ENCODE results near the gene ACOT7.

Gene ACOT7

DNA sequence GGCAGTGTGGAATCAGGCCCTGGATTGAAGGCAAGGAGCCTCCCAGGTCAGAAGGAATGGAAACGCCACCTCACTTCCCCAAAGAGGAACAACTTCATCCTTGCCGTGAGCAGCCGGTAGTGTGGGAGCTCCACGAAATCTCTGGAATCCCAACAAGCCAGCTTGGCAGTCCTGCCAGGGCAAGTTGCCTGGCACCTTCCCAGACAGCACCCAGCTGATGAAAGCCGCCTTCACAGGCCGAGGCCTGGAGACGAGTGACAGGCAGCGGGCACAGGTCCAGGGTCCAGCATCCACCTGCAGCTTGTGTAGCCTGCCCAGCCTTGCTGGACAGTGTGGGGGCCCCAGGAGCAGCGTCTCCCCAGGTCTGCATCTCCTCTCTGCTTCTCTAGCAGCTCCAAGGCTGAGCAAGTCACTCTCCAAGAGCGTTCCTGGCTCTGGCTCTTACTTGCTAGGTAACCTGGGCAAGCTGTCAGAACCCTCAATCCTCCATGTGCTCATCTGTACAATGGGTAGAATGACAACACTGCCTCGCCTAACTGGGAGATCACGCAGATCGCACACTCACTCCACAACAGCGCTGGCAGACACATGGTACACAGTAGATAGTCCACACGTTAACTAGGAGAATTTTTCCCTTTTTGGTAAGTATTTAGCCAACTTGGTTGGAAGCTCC, 43.0 kb downstream of the ACOT7 start:
- H3K27ac ChIP-seq (ENCODE audit: low read depth, low read length), result no peak overlapping the region

DNA sequence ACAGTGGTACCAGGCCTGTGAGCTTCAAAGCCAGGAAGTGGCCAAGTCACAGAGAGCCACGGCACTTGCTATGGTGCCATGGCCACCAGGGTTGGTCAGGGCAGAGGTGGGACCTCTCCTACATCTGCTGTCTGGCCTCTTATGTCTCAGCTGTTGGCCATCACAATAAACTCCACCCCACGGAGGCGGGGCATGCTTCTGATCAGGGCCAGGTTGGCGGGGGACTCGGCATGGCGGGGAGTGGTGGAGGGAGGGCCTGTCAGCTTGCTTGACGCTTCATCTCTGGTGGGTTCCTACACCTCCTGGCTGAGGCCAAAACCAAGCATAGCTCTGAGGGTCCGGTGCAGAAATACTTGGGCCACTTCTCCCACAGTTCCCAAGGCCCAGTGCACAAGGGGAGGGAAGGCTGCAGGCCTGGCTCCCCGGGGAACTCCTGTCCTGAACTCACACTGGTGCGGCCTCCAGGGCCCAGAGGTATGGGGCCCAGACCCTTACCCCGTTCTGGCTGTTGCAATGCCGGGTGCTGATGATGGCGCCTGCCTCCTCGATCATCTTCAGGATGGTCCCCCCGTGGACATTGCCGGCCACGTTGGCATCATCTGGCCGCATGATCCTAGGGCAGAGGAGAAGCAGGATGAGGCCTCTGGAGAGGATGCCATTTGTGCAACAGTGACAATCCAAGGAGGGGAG, 44.2 kb downstream of the ACOT7 start:
- no peak overlapping the region for H3K27ac ChIP-seq (ENCODE audit: low read depth, low read length)
- H3K4me2 ChIP-seq (ENCODE audit: low read depth, low read length, poor library complexity, severe bottlenecking), result no peak overlapping the region
- no peaks in the 10 kb centered on the region for H3K9me3 ChIP-seq (ENCODE audit: insufficient read depth, low read length)
- no peak for TF ChIP-seq EZH2phosphoT487 (conservative IDR thresholded peaks at IDR 0.05; ENCODE audit: low read length)
- no peaks in the 10 kb centered on the region for H3K79me2 ChIP-seq (ENCODE audit: insufficient read depth, low read length)
- H4K20me1 ChIP-seq (ENCODE audit: low read depth, low read length), result no peaks in the 10 kb centered on the region
- no peaks in the 10 kb centered on the region for H3K36me3 ChIP-seq (ENCODE audit: low read length)
- no peak overlapping the region for H3K9ac ChIP-seq (ENCODE audit: low read length)
- no peak overlapping the region for H2AFZ ChIP-seq (ENCODE audit: low read depth, low read length, severe bottlenecking)
- no peaks in the 10 kb centered on the region for H3K9me2 ChIP-seq (replicated peaks; ENCODE audit: insufficient read depth, low read length)
- no peak overlapping the region for H3K4me3 ChIP-seq (ENCODE audit: insufficient read depth, low read length, poor library complexity, severe bottlenecking)
- no peaks in the 10 kb centered on the region for H3F3A ChIP-seq (ENCODE audit: insufficient read depth)
- no peaks in the 10 kb centered on the region for H3K27me3 ChIP-seq (ENCODE audit: low read length)

More for the DNA sequence above, 43.0 kb downstream of the ACOT7 start:
- Histone ChIP-seq H3K36me3 (ENCODE audit: low read length) (no peaks in the 10 kb centered on the region), H2AFZ (ENCODE audit: low read depth, low read length, severe bottlenecking) (no peak overlapping the region), H3K9me2 (replicated peaks; ENCODE audit: insufficient read depth, low read length) (no peaks in the 10 kb centered on the region), H3F3A (ENCODE audit: insufficient read depth) (no peaks in the 10 kb centered on the region), H4K20me1 (ENCODE audit: low read depth, low read length) (no peaks in the 10 kb centered on the region), H3K27me3 (ENCODE audit: low read length) (no peaks in the 10 kb centered on the region), H3K4me3 (ENCODE audit: insufficient read depth, low read length, poor library complexity, severe bottlenecking) (no peak overlapping the region), H3K79me2 (ENCODE audit: insufficient read depth, low read length) (no peaks in the 10 kb centered on the region), H3K9ac (ENCODE audit: low read length) (no peak overlapping the region), H3K9me3 (ENCODE audit: insufficient read depth, low read length) (no peaks in the 10 kb centered on the region), H3K4me2 (ENCODE audit: low read depth, low read length, poor library complexity, severe bottlenecking) (no peak overlapping the region)
- TF ChIP-seq EZH2phosphoT487 (conservative IDR thresholded peaks at IDR 0.05; ENCODE audit: low read length), result no peak
- TF ChIP-seq, protein P1, sequence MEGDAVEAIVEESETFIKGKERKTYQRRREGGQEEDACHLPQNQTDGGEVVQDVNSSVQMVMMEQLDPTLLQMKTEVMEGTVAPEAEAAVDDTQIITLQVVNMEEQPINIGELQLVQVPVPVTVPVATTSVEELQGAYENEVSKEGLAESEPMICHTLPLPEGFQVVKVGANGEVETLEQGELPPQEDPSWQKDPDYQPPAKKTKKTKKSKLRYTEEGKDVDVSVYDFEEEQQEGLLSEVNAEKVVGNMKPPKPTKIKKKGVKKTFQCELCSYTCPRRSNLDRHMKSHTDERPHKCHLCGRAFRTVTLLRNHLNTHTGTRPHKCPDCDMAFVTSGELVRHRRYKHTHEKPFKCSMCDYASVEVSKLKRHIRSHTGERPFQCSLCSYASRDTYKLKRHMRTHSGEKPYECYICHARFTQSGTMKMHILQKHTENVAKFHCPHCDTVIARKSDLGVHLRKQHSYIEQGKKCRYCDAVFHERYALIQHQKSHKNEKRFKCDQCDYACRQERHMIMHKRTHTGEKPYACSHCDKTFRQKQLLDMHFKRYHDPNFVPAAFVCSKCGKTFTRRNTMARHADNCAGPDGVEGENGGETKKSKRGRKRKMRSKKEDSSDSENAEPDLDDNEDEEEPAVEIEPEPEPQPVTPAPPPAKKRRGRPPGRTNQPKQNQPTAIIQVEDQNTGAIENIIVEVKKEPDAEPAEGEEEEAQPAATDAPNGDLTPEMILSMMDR (IDR thresholded peaks at IDR 0.05; ENCODE audit: insufficient read depth, low read length, poor library complexity, severe bottlenecking), result no peak

DNA sequence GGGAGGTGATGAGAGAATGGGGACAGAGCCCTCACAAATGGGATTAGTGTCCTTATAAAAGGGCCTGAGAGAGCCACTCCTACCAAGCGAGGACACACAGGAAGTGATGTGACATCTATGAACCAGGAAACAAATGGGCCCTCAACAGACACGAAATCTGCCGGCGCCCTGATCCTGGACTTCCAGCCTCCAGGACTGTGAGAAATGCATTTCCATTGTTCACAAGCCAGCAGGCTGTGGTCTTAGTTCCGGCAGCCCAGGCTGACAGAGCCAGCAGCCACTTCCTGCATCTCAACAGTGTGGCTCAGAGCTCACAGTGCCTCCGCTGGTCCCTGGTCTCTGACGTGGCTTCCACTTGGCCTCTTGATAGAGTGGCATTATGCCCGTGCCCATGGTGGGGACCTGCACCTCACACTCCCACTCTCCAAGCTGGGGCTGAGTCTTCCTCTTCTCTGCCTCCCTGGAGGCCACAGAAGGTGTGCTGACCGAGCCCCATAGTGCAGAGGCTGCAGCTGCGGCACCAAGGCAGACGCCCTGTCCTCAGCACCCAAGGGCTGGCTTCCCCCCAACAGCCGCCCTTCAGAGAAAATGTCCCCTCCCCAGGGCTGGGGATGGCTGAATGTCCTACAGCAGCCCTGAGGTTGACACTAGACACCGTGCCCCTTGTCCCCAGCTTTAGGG, 44.9 kb downstream of the ACOT7 start:
- Histone ChIP-seq H3K9ac (ENCODE audit: low read length) (no peak overlapping the region), H3F3A (ENCODE audit: insufficient read depth) (no peaks in the 10 kb centered on the region), H4K20me1 (ENCODE audit: low read depth, low read length) (no peaks in the 10 kb centered on the region), H3K4me3 (ENCODE audit: insufficient read depth, low read length, poor library complexity, severe bottlenecking) (no peak overlapping the region), H3K4me2 (ENCODE audit: low read depth, low read length, poor library complexity, severe bottlenecking) (no peak overlapping the region), H3K9me2 (replicated peaks; ENCODE audit: insufficient read depth, low read length) (no peaks in the 10 kb centered on the region), H2AFZ (ENCODE audit: low read depth, low read length, severe bottlenecking) (no peak overlapping the region), H3K27ac (ENCODE audit: low read depth, low read length) (no peak overlapping the region), H3K27me3 (ENCODE audit: low read length) (no peaks in the 10 kb centered on the region), H3K9me3 (ENCODE audit: insufficient read depth, low read length) (no peaks in the 10 kb centered on the region), H3K36me3 (ENCODE audit: low read length) (no peaks in the 10 kb centered on the region), H3K79me2 (ENCODE audit: insufficient read depth, low read length) (no peaks in the 10 kb centered on the region)
- no peak for TF ChIP-seq EZH2phosphoT487 (conservative IDR thresholded peaks at IDR 0.05; ENCODE audit: low read length)

DNA sequence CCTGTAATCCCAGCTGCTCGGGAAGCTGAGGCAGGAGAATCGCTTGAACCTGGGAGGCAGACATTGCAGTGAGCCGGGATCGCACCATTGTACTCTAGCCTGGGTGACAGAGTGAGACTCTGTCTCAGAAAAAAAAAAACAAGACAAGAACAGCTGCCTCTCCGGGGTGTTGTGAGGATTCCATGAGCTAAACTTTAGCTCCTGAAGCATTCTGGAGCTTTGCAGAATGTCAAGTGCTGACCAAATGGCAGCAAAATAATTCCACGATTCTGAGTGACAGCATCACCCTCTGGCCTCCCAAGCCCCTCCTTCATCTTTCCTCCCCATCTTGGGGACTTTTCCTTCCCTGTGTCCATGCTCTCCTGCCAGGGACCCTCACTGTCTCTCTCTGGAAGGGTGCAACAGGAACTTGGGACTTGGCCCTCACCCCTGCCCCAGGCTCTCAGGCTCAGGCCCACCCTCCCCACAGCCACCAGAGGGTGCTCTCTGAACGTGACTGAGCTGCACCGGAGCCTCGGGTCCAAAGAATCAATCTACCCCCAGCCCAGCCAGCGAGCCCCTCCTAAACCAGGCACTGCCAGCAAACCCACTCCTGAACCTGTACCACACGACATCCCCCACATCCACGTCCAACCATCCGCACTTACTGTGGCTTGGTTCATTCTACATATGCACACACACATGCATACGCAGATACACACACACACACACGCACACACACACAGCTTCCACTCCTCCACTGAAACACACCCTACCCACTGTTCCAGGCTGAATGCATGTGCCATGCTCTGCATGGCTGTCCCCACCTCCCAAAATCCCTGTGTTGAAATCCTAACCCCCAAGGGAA, 45.7 kb downstream of the ACOT7 start:
- no peak for TF ChIP-seq EZH2phosphoT487 (conservative IDR thresholded peaks at IDR 0.05; ENCODE audit: low read length)
- TF ChIP-seq, protein P1 (IDR thresholded peaks at IDR 0.05; ENCODE audit: insufficient read depth, low read length, poor library complexity, severe bottlenecking), result peak; percentile 75
- Histone ChIP-seq H3K4me2 (ENCODE audit: low read depth, low read length, poor library complexity, severe bottlenecking) (no peak overlapping the region), H3K27me3 (ENCODE audit: low read length) (no peaks in the 10 kb centered on the region), H3K36me3 (ENCODE audit: low read length) (no peaks in the 10 kb centered on the region), H3K27ac (ENCODE audit: low read depth, low read length) (no peak overlapping the region), H3K4me3 (ENCODE audit: insufficient read depth, low read length, poor library complexity, severe bottlenecking) (no peak overlapping the region), H3K9me3 (ENCODE audit: insufficient read depth, low read length) (no peaks in the 10 kb centered on the region), H3K9ac (ENCODE audit: low read length) (no peak overlapping the region), H2AFZ (ENCODE audit: low read depth, low read length, severe bottlenecking) (no peak overlapping the region), H3F3A (ENCODE audit: insufficient read depth) (no peaks in the 10 kb centered on the region), H4K20me1 (ENCODE audit: low read depth, low read length) (no peaks in the 10 kb centered on the region), H3K9me2 (replicated peaks; ENCODE audit: insufficient read depth, low read length) (no peaks in the 10 kb centered on the region), H3K79me2 (ENCODE audit: insufficient read depth, low read length) (no peaks in the 10 kb centered on the region)

All from SU-DHL-6 (cell line).